Measurements from ENCODE around the gene MARK2. TPM values are rescaled to one million over a fixed set of nuclear protein-coding genes. Genes with fewer than 3 reads are reported as not detected.

The MARK2 gene
- total RNA-seq, 2 experiments from 2014 or later: 18.4 to 21.0 TPM

DNA sequence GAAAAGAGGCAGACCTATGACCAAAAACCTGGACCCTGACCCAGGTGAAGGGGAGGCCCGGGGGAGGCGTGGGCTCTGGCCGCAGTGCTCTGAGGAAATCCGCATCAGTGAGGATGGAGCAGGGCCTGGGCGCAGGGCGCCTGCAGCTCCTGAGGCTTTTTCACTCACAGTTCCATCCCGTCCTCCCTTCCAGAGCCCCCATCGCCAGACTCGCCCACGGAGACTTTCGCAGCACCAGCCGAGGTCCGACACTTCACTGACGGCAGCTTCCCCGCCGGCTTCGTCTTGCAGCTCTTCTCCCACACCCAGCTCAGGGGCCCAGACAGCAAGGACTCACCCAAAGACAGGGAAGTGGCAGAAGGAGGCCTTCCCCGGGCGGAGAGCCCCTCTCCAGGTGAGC lies 20.3 kb upstream of the MARK2 start:
- DNase-seq (no peak), ATAC-seq (ENCODE audit: poor library complexity) (no peak)
- H3K9me3 ChIP-seq (ENCODE audit: control insufficient read depth in 1 of 2, insufficient read depth in 1 of 2, low read length in 2 of 2): no peaks in the 10 kb centered on the region
- no peak overlapping the region for H3K4me3 ChIP-seq (ENCODE audit: low read length)
- no peak overlapping the region for H3K27ac Mint-ChIP-seq
- H3K4me1 ChIP-seq (ENCODE audit: insufficient read depth, low read length): peaks cover 10% of the 10 kb centered on the region
- H3K4me1 Mint-ChIP-seq (ENCODE audit: low read depth): peaks cover 20% of the 10 kb centered on the region
- H3K9me3 Mint-ChIP-seq: no peaks in the 10 kb centered on the region
- TF ChIP-seq, protein P1, sequence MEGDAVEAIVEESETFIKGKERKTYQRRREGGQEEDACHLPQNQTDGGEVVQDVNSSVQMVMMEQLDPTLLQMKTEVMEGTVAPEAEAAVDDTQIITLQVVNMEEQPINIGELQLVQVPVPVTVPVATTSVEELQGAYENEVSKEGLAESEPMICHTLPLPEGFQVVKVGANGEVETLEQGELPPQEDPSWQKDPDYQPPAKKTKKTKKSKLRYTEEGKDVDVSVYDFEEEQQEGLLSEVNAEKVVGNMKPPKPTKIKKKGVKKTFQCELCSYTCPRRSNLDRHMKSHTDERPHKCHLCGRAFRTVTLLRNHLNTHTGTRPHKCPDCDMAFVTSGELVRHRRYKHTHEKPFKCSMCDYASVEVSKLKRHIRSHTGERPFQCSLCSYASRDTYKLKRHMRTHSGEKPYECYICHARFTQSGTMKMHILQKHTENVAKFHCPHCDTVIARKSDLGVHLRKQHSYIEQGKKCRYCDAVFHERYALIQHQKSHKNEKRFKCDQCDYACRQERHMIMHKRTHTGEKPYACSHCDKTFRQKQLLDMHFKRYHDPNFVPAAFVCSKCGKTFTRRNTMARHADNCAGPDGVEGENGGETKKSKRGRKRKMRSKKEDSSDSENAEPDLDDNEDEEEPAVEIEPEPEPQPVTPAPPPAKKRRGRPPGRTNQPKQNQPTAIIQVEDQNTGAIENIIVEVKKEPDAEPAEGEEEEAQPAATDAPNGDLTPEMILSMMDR (IDR thresholded peaks at IDR 0.05): no peak
- POLR2A ChIA-PET: no interaction called here
- H3K27ac ChIP-seq (ENCODE audit: low read depth in 1 of 2, low read length in 2 of 2): no peak overlapping the region
- intact Hi-C loops (cut with DNase I, micrococcal nuclease): no loop called here
- no peaks in the 10 kb centered on the region for H3K27me3 ChIP-seq (ENCODE audit: control insufficient read depth in 1 of 2, insufficient read depth in 2 of 2, low read length in 2 of 2)
- no peak overlapping the region for H3K4me3 Mint-ChIP-seq
- CTCF ChIA-PET: no interaction called here
- no peaks in the 10 kb centered on the region for H3K27me3 Mint-ChIP-seq
- H3K36me3 Mint-ChIP-seq (ENCODE audit: low read depth): peaks cover 54% of the 10 kb centered on the region
- H3K36me3 ChIP-seq (ENCODE audit: insufficient read depth, low read length): peaks cover 43% of the 10 kb centered on the region

- intact Hi-C loops (cut with DNase I, micrococcal nuclease): no loop called here
- no peaks in the 10 kb centered on the region for H3K4me1 Mint-ChIP-seq (ENCODE audit: low read depth)
- no peaks in the 10 kb centered on the region for H3K4me1 ChIP-seq (ENCODE audit: insufficient read depth, low read length)
- CTCF ChIA-PET: no interaction called here
- H3K9me3 Mint-ChIP-seq: no peaks in the 10 kb centered on the region
- H3K27ac Mint-ChIP-seq: no peak overlapping the region
- DNase-seq (no peak), ATAC-seq (ENCODE audit: poor library complexity) (no peak)
- POLR2A ChIA-PET: no interaction called here
- H3K4me3 ChIP-seq (ENCODE audit: low read length): no peak overlapping the region
- TF ChIP-seq, protein P1 (IDR thresholded peaks at IDR 0.05): no peak
- H3K4me3 Mint-ChIP-seq: no peak overlapping the region
- H3K27me3 Mint-ChIP-seq: no peaks in the 10 kb centered on the region
- peaks cover 69% of the 10 kb centered on the region for H3K36me3 Mint-ChIP-seq (ENCODE audit: low read depth)
- H3K9me3 ChIP-seq (ENCODE audit: control insufficient read depth in 1 of 2, insufficient read depth in 1 of 2, low read length in 2 of 2): no peaks in the 10 kb centered on the region
- peaks cover 51% of the 10 kb centered on the region for H3K36me3 ChIP-seq (ENCODE audit: insufficient read depth, low read length)
- no peak overlapping the region for H3K27ac ChIP-seq (ENCODE audit: low read depth in 1 of 2, low read length in 2 of 2)
- H3K27me3 ChIP-seq (ENCODE audit: control insufficient read depth in 1 of 2, insufficient read depth in 2 of 2, low read length in 2 of 2): no peaks in the 10 kb centered on the region
These were observed 17.5 kb upstream of the MARK2 start for GRCh38 chr11:63821411-63821810.

GRCh38 chr11:63826471-63827190 lies 12.3 kb upstream of the MARK2 start:
- no peak for DNase-seq
- CTCF ChIA-PET: no interaction called here
- no peaks in the 10 kb centered on the region for H3K27me3 ChIP-seq (ENCODE audit: control insufficient read depth in 1 of 2, insufficient read depth in 2 of 2, low read length in 2 of 2)
- POLR2A ChIA-PET: no interaction called here
- H3K4me1 Mint-ChIP-seq (ENCODE audit: low read depth): no peaks in the 10 kb centered on the region
- H3K27ac Mint-ChIP-seq: no peak overlapping the region
- peaks cover 38% of the 10 kb centered on the region for H3K36me3 Mint-ChIP-seq (ENCODE audit: low read depth)
- H3K36me3 ChIP-seq (ENCODE audit: insufficient read depth, low read length): peaks cover 23% of the 10 kb centered on the region
- no peaks in the 10 kb centered on the region for H3K27me3 Mint-ChIP-seq
- H3K27ac ChIP-seq (ENCODE audit: low read depth in 1 of 2, low read length in 2 of 2): no peak overlapping the region
- no peak overlapping the region for H3K4me3 Mint-ChIP-seq
- intact Hi-C loops (cut with DNase I, micrococcal nuclease): no loop called here
- ATAC-seq (ENCODE audit: poor library complexity): no peak
- TF ChIP-seq, protein P1 (IDR thresholded peaks at IDR 0.05): no peak
- H3K9me3 Mint-ChIP-seq: no peaks in the 10 kb centered on the region
- H3K9me3 ChIP-seq (ENCODE audit: control insufficient read depth in 1 of 2, insufficient read depth in 1 of 2, low read length in 2 of 2): no peaks in the 10 kb centered on the region
- no peak overlapping the region for H3K4me3 ChIP-seq (ENCODE audit: low read length)
- no peaks in the 10 kb centered on the region for H3K4me1 ChIP-seq (ENCODE audit: insufficient read depth, low read length)

Measured in CD4-positive, alpha-beta T cell (primary cell).